WTC11 (cell line): ENCODE measurements around the gene TMEM143. TPM values are rescaled to one million over a fixed set of nuclear protein-coding genes. Genes with fewer than 3 reads are reported as not detected.

Experiments
- CBFB ChIP-seq: sonication (generic); formaldehyde crosslinking; IDR thresholded peaks from 2 replicates; pipeline ENCODE4 v1.8.1; 2022; ENCODE audit warnings: mild to moderate bottlenecking, low read depth, missing genetic modification reagents
- CREM ChIP-seq: sonication (generic); formaldehyde crosslinking; IDR thresholded peaks from 2 replicates; pipeline ENCODE4 v1.8.1; 2022; ENCODE audit warnings: mild to moderate bottlenecking, missing genetic modification reagents, moderate library complexity
- EMX1 ChIP-seq: fragments of 250-450 bp; sonication (Bioruptor Pico); IDR thresholded peaks from 2 replicates; pipeline ENCODE4 v1.8.0; 2021; ENCODE audit warnings: mild to moderate bottlenecking
- ETV6 ChIP-seq: sonication (generic); formaldehyde crosslinking; IDR thresholded peaks from 2 replicates; pipeline ENCODE4 v1.8.1; 2022; ENCODE audit warnings: mild to moderate bottlenecking, missing genetic modification reagents
- GTF2I ChIP-seq: fragments of 250-450 bp; sonication (Bioruptor Pico); conservative IDR thresholded peaks from 2 replicates; pipeline ENCODE4 v1.4.0; 2021; ENCODE audit warnings: mild to moderate bottlenecking
- JAZF1 ChIP-seq: fragments of 250-450 bp; sonication (Bioruptor Pico); IDR thresholded peaks from 2 replicates; pipeline ENCODE4 v1.9.0; 2021; ENCODE audit warnings: moderate library complexity, mild to moderate bottlenecking, inconsistent platforms
- KAT7 ChIP-seq: sonication (generic); formaldehyde crosslinking; IDR thresholded peaks from 2 replicates; pipeline ENCODE4 v1.8.1; 2023; ENCODE audit warnings: missing genetic modification reagents, mild to moderate bottlenecking, borderline replicate concordance
- NFYB ChIP-seq: sonication (generic); formaldehyde crosslinking; conservative IDR thresholded peaks from 2 replicates; pipeline ENCODE4 v1.8.0; 2022; ENCODE audit warnings: low read depth, missing genetic modification reagents
- NR2C2 ChIP-seq: sonication (generic); formaldehyde crosslinking; IDR thresholded peaks from 2 replicates; pipeline ENCODE4 v1.8.0; 2022; ENCODE audit warnings: mild to moderate bottlenecking, missing genetic modification reagents
- RORB ChIP-seq: fragments of 250-450 bp; sonication (Bioruptor Pico); IDR thresholded peaks from 2 replicates; pipeline ENCODE4 v1.9.0; 2021; ENCODE audit warnings: mild to moderate bottlenecking
- SP1 ChIP-seq: sonication (generic); formaldehyde crosslinking; conservative IDR thresholded peaks from 2 replicates; pipeline ENCODE4 v1.8.1; 2022; ENCODE audit warnings: missing genetic modification reagents
- TEAD1 ChIP-seq: sonication (generic); formaldehyde crosslinking; IDR thresholded peaks from 2 replicates; pipeline ENCODE4 v1.8.0; 2022; ENCODE audit warnings: mild to moderate bottlenecking, missing genetic modification reagents
- TEAD4 ChIP-seq: sonication (generic); formaldehyde crosslinking; IDR thresholded peaks from 2 replicates; pipeline ENCODE4 v1.8.0; 2022; ENCODE audit warnings: mild to moderate bottlenecking, missing genetic modification reagents
- TP53 ChIP-seq: sonication (generic); formaldehyde crosslinking; IDR thresholded peaks from 2 replicates; pipeline ENCODE4 v1.8.1; 2023; ENCODE audit warnings: mild to moderate bottlenecking, missing genetic modification reagents
- ZNF219 ChIP-seq: sonication (generic); formaldehyde crosslinking; IDR thresholded peaks from 2 replicates; pipeline ENCODE4 v1.8.0; 2023; ENCODE audit warnings: missing genetic modification reagents, mild to moderate bottlenecking, borderline replicate concordance
- ZNF671 ChIP-seq: fragments of 250-450 bp; sonication (Bioruptor Pico); IDR thresholded peaks from 2 replicates; pipeline ENCODE4 v1.8.0; 2021; ENCODE audit warnings: mild to moderate bottlenecking
- total RNA-seq: library from RNA; stranded (reverse); gene quantifications from 3 replicates; pipeline ENCODE4 v1.2.3, GENCODE V29; 2021
- TF ChIP-seq, protein P1 (sequence below): sonication (generic); formaldehyde crosslinking; IDR thresholded peaks from 2 replicates; pipeline ENCODE4 v1.8.1; 2022; ENCODE audit warnings: mild to moderate bottlenecking, missing genetic modification reagents, moderate library complexity, borderline replicate concordance
- TF ChIP-seq, protein P2 (sequence below): sonication (generic); formaldehyde crosslinking; IDR thresholded peaks from 2 replicates; pipeline ENCODE4 v1.8.0; 2023; ENCODE audit warnings: missing genetic modification reagents, mild to moderate bottlenecking, borderline replicate concordance
- TF ChIP-seq, protein P3 (sequence below): fragments of 250-450 bp; sonication (Bioruptor Pico); IDR thresholded peaks from 2 replicates; pipeline ENCODE4 v1.9.0; 2021; ENCODE audit warnings: mild to moderate bottlenecking, borderline replicate concordance
- TF ChIP-seq, protein P4 (sequence below): sonication (generic); formaldehyde crosslinking; IDR thresholded peaks from 2 replicates; pipeline ENCODE4 v1.8.0; 2022; ENCODE audit warnings: mild to moderate bottlenecking, missing genetic modification reagents
- TF ChIP-seq, protein P5 (sequence below): sonication (generic); formaldehyde crosslinking; IDR thresholded peaks from 2 replicates; pipeline ENCODE4 v1.8.0; 2022; ENCODE audit warnings: mild to moderate bottlenecking, missing genetic modification reagents
- TF ChIP-seq, protein P6 (sequence below): sonication (generic); formaldehyde crosslinking; IDR thresholded peaks from 2 replicates; pipeline ENCODE4 v1.8.1; 2022; ENCODE audit warnings: mild to moderate bottlenecking, moderate library complexity, missing genetic modification reagents
- TF ChIP-seq, protein P7 (sequence below): sonication (generic); formaldehyde crosslinking; IDR thresholded peaks from 2 replicates; pipeline ENCODE4 v1.8.1; 2023; ENCODE audit warnings: mild to moderate bottlenecking, missing genetic modification reagents, moderate library complexity

TMEM143 gene
- total RNA-seq, 1 experiment from 2014 or later = 20.2 TPM

DNA sequence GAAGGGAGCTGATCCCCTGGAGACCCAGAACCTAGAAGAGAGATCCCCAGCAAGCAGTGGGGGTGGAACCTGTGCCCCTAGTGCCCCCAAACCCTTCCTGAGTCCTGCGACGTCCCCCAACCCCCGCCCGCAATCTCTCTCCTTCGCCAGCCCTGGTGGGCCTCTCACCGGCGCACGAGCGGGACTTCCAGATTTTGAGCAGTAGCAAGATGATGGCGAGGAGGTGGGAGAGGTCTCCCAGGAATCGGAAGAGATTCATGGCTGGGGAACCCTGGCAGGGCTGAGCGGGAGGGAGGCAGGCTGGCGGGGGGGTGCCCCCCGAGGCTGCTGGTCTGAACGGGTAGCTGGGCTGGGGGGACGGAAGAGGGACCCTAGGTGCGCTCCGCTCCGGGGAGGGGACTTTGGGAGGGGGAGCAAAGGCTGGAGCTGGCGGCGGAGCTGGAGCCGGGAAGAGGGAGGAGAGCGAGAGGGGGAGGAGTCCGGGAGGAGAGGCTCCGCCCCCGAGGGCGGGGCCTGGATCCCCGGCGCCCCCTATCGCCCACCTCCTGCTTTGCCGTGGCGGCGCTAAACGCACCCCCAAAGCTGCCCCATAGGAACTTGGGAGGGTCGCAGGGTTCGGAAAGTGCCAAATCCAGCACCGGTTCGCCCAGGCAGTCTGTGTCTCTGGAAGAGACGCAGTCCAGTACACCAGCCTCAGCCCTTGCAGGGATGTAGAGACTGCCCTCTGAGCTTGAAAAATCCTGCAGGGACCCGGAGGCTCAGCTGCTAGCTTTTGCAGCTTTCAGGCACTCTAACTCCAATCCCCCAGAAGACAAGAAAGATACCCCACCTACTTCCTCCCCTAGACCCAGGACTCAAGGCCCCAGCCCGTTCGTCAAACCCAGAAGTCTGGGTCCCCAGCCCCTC is 27.6 kb upstream of the TMEM143 start, which contains the start of gene KDELR1 (continued):
- TF ChIP-seq, protein P1, sequence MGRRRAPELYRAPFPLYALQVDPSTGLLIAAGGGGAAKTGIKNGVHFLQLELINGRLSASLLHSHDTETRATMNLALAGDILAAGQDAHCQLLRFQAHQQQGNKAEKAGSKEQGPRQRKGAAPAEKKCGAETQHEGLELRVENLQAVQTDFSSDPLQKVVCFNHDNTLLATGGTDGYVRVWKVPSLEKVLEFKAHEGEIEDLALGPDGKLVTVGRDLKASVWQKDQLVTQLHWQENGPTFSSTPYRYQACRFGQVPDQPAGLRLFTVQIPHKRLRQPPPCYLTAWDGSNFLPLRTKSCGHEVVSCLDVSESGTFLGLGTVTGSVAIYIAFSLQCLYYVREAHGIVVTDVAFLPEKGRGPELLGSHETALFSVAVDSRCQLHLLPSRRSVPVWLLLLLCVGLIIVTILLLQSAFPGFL (CRISPR knock-in tag) = no peak
- TF ChIP-seq, protein P2, sequence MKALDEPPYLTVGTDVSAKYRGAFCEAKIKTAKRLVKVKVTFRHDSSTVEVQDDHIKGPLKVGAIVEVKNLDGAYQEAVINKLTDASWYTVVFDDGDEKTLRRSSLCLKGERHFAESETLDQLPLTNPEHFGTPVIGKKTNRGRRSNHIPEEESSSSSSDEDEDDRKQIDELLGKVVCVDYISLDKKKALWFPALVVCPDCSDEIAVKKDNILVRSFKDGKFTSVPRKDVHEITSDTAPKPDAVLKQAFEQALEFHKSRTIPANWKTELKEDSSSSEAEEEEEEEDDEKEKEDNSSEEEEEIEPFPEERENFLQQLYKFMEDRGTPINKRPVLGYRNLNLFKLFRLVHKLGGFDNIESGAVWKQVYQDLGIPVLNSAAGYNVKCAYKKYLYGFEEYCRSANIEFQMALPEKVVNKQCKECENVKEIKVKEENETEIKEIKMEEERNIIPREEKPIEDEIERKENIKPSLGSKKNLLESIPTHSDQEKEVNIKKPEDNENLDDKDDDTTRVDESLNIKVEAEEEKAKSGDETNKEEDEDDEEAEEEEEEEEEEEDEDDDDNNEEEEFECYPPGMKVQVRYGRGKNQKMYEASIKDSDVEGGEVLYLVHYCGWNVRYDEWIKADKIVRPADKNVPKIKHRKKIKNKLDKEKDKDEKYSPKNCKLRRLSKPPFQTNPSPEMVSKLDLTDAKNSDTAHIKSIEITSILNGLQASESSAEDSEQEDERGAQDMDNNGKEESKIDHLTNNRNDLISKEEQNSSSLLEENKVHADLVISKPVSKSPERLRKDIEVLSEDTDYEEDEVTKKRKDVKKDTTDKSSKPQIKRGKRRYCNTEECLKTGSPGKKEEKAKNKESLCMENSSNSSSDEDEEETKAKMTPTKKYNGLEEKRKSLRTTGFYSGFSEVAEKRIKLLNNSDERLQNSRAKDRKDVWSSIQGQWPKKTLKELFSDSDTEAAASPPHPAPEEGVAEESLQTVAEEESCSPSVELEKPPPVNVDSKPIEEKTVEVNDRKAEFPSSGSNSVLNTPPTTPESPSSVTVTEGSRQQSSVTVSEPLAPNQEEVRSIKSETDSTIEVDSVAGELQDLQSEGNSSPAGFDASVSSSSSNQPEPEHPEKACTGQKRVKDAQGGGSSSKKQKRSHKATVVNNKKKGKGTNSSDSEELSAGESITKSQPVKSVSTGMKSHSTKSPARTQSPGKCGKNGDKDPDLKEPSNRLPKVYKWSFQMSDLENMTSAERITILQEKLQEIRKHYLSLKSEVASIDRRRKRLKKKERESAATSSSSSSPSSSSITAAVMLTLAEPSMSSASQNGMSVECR (CRISPR knock-in tag) = no peak
- TF ChIP-seq GTF2I (CRISPR knock-in tag) (no peak), EMX1 (CRISPR knock-in tag) (no peak), ZNF671 (CRISPR knock-in tag) (no peak), CREM (CRISPR knock-in tag) (no peak), ZNF219 (no peak), TEAD1 (CRISPR knock-in tag) (no peak), JAZF1 (CRISPR knock-in tag) (no peak), RORB (CRISPR knock-in tag) (no peak), TEAD4 (no peak), NFYB (no peak), CBFB (CRISPR knock-in tag) (no peak), KAT7 (CRISPR knock-in tag) (no peak), TP53 (CRISPR knock-in tag) (no peak), SP1 (CRISPR knock-in tag) (peak; percentile 91), ETV6 (CRISPR knock-in tag) (no peak), NR2C2 (CRISPR knock-in tag) (no peak; the same call in 1 of the 2 replicates)
- TF ChIP-seq, protein P3, sequence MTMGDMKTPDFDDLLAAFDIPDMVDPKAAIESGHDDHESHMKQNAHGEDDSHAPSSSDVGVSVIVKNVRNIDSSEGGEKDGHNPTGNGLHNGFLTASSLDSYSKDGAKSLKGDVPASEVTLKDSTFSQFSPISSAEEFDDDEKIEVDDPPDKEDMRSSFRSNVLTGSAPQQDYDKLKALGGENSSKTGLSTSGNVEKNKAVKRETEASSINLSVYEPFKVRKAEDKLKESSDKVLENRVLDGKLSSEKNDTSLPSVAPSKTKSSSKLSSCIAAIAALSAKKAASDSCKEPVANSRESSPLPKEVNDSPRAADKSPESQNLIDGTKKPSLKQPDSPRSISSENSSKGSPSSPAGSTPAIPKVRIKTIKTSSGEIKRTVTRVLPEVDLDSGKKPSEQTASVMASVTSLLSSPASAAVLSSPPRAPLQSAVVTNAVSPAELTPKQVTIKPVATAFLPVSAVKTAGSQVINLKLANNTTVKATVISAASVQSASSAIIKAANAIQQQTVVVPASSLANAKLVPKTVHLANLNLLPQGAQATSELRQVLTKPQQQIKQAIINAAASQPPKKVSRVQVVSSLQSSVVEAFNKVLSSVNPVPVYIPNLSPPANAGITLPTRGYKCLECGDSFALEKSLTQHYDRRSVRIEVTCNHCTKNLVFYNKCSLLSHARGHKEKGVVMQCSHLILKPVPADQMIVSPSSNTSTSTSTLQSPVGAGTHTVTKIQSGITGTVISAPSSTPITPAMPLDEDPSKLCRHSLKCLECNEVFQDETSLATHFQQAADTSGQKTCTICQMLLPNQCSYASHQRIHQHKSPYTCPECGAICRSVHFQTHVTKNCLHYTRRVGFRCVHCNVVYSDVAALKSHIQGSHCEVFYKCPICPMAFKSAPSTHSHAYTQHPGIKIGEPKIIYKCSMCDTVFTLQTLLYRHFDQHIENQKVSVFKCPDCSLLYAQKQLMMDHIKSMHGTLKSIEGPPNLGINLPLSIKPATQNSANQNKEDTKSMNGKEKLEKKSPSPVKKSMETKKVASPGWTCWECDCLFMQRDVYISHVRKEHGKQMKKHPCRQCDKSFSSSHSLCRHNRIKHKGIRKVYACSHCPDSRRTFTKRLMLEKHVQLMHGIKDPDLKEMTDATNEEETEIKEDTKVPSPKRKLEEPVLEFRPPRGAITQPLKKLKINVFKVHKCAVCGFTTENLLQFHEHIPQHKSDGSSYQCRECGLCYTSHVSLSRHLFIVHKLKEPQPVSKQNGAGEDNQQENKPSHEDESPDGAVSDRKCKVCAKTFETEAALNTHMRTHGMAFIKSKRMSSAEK (CRISPR knock-in tag) = no peak
- TF ChIP-seq, protein P4, sequence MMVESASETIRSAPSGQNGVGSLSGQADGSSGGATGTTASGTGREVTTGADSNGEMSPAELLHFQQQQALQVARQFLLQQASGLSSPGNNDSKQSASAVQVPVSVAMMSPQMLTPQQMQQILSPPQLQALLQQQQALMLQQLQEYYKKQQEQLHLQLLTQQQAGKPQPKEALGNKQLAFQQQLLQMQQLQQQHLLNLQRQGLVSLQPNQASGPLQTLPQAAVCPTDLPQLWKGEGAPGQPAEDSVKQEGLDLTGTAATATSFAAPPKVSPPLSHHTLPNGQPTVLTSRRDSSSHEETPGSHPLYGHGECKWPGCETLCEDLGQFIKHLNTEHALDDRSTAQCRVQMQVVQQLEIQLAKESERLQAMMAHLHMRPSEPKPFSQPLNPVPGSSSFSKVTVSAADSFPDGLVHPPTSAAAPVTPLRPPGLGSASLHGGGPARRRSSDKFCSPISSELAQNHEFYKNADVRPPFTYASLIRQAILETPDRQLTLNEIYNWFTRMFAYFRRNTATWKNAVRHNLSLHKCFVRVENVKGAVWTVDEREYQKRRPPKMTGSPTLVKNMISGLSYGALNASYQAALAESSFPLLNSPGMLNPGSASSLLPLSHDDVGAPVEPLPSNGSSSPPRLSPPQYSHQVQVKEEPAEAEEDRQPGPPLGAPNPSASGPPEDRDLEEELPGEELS (CRISPR knock-in tag) = 0 out of 2 replicates have a peak, but pooled peaks have one; percentile 12
- TF ChIP-seq, protein P5, sequence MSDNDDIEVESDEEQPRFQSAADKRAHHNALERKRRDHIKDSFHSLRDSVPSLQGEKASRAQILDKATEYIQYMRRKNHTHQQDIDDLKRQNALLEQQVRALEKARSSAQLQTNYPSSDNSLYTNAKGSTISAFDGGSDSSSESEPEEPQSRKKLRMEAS (CRISPR knock-in tag) = no peak
- TF ChIP-seq, protein P6, sequence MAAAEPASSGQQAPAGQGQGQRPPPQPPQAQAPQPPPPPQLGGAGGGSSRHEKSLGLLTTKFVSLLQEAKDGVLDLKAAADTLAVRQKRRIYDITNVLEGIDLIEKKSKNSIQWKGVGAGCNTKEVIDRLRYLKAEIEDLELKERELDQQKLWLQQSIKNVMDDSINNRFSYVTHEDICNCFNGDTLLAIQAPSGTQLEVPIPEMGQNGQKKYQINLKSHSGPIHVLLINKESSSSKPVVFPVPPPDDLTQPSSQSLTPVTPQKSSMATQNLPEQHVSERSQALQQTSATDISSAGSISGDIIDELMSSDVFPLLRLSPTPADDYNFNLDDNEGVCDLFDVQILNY (CRISPR knock-in tag) = 0 out of 2 replicates have a peak, but pooled peaks have one; percentile 12
- TF ChIP-seq, protein P7, sequence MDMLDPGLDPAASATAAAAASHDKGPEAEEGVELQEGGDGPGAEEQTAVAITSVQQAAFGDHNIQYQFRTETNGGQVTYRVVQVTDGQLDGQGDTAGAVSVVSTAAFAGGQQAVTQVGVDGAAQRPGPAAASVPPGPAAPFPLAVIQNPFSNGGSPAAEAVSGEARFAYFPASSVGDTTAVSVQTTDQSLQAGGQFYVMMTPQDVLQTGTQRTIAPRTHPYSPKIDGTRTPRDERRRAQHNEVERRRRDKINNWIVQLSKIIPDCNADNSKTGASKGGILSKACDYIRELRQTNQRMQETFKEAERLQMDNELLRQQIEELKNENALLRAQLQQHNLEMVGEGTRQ (CRISPR knock-in tag) = no peak
